Erythroblast (primary cell): ENCODE measurements around the gene FAM135A.
"Not testable (repeated sequence)": the region's sequence is repeated elsewhere in the genome, so short reads cannot be mapped to it uniquely, and the experiment has no call there.

Experiments
- DNase-seq, 2 experiments: peaks; one replicate each; lab custom pipeline; 2025; lab: John Stamatoyannopoulos, UW
- GATA1 ChIP-seq: IDR thresholded peaks from 2 replicates; pipeline ENCODE4 v1.6.1; 2011; ENCODE audit warnings: low read depth, mild to moderate bottlenecking, control low read depth, low read length, moderate library complexity
- POLR2A ChIP-seq: IDR thresholded peaks from 2 replicates; pipeline ENCODE4 v1.6.1; 2011; ENCODE audit warnings: mild to moderate bottlenecking, low read length

Gene FAM135A

DNA sequence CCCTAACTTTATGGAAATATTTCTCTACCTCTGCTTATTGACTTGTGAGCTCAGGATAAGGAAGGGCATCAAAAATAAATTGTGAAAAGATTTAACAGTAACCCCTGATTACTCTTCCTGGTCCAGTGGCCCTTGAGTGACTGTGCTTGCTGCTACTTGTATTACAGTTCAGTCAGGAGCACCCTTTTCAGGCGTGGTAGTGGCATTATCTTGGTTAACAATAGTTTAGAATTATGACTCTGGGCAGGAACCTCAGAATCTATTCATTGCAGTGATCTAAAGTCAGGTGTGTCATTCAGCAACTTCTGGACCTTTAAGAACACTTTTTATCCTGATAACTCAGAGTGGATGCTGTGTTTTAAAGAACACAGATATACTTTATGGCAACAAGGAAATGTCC lies 43.4 kb downstream of the FAM135A start:
- TF ChIP-seq POLR2A (no peak), GATA1 (no peak)
- DNase-seq: no peak

DNA sequence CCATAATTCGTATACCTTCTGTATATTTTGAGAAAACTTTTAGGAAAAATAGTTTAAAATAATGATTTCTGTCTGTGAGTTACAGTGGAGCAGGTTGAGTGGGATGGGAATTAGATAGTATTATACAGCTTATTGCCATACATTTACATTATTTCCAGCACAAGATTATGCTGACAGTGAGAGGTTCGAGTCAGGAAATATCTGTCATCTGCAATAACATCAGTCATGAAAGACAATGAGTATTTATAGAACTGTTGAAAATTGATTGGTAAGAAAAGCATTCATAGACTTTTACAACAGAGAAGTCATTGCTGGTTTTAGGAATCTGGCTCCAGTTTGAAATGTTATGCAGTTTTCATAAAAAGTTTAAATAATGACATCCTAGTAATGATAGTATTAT lies 45.9 kb downstream of the FAM135A start:
- DNase-seq: no peak
- no peak for TF ChIP-seq GATA1
- no peak for TF ChIP-seq POLR2A

DNA sequence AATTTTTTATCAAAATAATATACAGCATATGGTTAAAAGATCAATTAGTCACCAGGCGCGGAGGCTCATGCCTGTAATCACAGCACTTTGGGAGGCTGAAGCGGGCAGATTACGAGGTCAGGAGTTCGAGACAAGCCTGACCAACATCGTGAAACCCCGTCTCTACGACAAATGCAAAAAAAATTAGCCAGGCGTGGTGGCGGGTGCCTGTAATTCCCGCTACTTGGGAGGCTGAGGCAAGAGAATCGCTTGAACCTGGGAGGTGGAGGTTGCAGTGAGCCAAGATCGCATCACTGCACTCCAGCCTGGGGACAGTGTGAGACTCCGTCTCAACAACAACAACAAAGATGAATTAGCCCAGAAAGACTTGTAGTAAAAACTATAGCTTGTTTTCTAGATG lies 46.4 kb downstream of the FAM135A start:
- DNase-seq: not testable (repeated sequence)

DNA sequence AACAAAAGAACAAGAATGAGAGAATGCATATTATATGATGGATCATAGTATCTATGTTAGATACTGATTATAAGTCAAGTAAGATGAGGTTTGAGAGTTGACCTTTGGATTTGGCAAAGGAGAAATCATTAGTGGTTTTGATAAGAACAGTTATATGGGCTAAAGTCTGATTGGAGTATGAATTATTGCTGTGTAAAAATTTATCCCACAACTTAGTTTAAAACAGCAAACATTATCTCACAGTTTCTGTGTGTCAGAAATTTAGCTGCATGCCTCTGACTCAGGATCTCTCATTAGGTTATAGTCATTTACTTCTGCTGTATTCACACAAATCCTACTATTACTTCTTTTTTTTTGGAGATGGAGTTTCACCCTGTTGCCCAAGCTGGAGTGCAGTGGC lies 56.7 kb downstream of the FAM135A start:
- no peak for TF ChIP-seq GATA1
- DNase-seq: no peak

DNA sequence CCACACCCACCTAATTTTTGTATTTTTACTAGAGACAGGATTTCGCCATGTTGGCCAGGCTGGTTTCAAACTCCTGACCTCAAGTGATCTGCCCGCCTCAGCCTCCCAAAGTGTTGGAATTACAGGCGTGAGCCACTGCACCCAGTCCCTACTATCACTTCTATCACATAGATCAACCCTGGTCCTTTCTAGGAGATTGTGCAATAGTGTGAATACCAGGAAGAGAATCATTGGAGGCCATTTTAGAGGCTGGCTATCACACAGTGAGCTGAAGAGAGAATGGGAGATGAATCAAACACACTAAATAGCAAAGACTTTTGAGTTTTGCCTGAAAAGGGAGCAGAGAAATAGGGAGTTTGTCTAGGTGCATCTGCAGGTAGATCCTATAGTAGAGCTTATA lies 57.2 kb downstream of the FAM135A start:
- DNase-seq: not testable (repeated sequence)

DNA sequence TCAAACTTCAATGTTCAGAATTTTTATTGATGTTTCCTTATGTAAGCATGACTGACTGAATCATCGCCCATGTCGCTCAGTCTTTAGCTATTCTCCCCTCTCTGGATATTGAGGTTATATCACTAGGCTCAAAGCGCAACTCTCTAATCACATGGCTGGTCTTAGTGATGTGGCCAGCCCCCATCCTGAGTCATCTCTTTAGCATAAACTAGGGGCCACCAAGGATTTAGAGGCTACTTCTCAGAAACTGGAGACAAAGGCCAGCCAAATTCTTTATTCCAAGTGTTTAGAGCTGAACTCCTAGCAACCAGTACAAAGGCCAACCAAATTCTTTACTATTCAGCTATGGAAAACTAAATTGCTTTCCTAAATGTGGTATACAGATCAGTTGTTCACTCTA lies 61.4 kb downstream of the FAM135A start:
- no peak for DNase-seq
- TF ChIP-seq POLR2A (no peak), GATA1 (no peak)

DNA sequence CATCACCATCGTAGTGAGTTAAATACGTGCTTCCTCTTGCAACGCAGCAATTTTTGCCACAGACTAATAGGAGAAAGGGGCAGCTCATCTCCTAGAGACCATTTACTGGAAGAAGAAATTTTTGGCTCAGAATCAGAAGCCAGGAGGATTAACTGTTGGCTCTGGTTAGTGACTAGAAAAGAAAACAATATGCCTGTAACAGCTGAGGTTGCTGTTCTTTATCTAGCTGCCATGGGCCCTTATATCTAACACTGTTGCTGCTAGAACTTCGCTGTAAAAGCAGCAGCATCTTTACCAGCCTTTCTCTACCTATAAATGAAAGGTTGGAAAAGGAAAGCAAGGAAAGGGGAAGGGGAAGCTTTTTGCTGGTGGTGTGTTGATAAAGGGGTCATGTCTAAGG lies 65.9 kb downstream of the FAM135A start:
- TF ChIP-seq GATA1: no peak
- no peak for TF ChIP-seq POLR2A

DNA sequence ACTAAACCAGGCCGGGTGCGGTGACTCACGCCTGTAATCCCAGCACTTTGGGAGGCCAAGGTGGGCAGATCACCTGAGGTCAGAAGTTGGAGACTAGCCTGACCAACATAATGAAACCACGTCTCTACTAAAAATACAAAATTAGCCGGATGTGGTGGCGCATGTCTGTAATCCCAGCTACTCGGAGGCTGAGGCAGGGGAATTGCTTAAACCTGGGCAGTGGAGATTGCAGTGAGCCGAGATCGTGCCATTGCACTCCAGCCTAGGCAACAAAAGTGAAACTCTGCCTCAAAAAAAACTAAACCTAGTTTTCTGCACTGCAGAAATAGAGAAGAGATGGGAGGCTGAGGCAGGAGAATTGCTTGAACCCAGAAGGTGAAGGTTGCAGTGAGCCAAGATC lies 73.3 kb downstream of the FAM135A start:
- not testable (repeated sequence) for DNase-seq

More for the DNA sequence above, 65.9 kb downstream of the FAM135A start:
- no peak for DNase-seq

DNA sequence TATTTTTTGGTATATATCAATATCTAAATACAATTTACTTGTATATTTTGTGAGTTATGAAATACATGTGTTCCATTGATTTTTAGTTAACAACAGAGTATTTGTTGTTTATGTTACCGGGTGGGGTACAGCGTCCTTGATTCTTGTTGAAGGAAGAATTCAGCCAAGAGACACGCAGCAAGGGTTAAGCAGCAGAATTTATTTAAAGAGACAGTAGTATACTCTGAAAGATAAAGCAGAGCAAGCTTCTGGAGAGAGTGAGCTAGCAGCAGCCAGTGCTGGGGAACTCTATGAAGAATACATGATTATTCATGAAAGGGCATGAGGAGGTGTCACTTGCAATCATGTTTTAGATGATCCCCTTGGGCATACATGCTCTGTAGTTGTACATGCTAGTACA lies 76.1 kb downstream of the FAM135A start:
- no peak for DNase-seq
- TF ChIP-seq GATA1 (no peak), POLR2A (no peak)

DNA sequence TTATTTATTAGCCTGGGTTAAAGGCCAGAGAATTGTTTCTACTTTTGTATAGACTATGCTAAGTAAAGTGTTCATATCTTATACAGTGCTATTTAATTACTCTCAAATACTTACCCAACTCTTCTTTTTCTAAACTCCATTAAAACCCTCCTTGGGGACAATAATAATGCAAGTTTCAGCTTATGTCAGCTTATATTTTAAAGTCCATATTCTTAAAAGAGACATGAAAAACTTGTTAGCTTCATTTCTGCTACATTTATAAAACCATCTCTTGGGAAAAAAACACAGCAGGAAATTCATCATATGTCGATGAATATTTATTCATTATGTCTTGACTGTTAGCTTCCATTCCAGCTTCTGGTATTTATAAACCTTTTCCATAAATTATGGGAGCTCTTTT lies 81.5 kb downstream of the FAM135A start:
- TF ChIP-seq POLR2A (no peak), GATA1 (no peak)
- DNase-seq: no peak

DNA sequence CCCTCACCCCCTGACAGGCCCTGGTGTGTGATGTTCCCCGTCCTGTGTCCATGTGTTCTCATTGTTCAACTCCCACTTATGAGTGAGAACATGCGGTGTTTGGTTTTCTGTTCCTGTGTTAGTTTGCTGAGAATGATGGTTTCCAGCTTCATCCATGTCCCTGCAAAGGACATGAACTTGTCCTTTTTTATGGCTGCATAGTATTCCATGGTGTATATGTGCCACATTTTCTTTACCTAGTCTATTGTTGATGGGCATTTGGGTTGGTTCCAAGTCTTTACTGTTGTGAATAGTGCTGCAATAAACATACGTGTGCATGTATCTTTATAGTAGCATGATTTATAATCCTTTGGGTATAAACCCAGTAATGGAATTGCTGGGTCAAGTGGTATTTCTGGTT lies 82.5 kb downstream of the FAM135A start:
- not testable (repeated sequence) for DNase-seq

DNA sequence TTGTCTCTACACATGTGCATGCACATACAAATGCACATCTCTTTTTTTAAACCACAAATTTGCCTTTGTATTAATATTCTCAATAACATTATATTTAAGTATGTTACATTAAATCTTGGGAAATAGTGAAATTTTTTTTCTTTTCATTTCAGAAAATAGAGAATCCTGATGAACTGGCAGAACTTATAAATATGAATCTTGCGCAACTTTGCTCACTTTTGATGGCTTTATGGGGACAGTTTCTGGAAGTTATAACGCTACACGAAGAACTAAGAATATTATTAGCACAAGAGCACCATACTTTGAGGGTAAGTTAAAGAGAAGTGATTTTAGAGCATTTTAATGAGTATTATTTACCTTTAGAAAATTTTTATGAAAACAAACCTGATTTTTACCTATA lies 89.2 kb downstream of the FAM135A start:
- TF ChIP-seq POLR2A (no peak), GATA1 (no peak)
- no peak for DNase-seq

DNA sequence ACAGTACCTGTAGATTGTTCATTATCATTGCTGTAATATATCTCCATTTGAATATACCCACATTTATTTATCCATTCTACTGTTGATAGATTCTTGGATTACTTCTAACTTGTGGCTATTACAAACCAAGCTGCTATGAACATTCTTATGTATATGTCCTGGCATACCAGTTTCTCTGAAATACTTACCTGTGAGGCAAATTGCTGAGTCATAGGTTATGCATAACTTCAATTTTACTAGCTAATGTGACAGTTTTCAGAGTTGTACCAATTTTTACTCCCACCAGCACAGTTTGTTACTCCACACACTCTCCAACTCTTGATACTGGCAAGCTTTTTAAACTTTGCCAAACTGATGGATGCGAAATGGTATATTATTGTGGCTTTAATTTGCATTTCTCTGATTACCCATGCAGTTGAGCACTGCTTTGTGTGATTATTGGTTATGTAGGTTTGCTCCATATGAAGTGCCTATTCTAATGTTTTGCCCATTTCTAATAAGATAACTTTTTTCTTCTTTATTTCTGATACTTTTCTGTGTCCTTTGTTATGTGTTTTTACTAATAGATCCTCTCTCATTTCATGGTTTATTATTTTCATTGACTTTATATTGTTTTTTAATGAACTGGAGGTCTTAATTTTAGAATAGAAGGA lies 90.6 kb downstream of the FAM135A start:
- TF ChIP-seq POLR2A: no peak
- TF ChIP-seq GATA1: no peak
- DNase-seq: no peak

DNA sequence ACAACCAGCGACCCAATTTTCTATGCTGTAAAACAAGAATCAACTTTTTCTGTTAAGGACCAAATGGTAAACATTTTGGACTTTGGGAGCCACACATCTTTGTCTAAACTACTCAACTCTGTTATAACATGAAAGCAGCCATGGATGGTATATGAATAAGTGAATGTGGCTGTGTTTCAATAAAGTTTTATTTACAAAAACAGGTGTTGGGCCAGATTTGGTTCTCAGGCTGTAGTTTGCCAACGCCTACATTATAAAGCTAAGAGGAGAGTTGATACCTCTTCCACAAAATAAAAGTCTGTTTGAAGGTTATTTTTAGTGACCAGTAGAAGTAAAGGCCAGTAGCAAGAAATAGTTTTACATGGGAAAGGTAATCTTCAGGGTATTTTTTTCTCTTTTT lies 93.0 kb downstream of the FAM135A start:
- no peak for DNase-seq
- no peak for TF ChIP-seq POLR2A
- TF ChIP-seq GATA1: no peak

DNA sequence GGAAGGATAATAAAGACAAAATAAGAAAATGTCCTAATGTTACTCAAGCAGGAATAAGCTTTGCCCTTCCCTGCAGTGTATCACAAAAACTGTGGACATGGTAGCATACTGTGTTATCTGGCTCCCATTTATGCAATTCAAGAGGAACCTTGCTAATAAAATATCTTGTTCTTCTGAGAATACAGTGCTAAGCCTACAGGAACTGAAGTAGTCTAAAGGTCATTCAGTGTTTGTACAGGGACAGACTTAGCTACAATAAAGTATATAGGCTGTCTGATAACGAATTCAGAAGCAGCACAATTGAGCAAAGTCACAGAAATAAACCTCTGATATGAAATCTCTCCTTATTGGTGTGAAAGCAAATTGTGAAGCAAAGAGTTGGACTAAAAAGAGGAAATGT lies 93.9 kb downstream of the FAM135A start:
- no peak for DNase-seq
- no peak for TF ChIP-seq GATA1
- no peak for TF ChIP-seq POLR2A

DNA sequence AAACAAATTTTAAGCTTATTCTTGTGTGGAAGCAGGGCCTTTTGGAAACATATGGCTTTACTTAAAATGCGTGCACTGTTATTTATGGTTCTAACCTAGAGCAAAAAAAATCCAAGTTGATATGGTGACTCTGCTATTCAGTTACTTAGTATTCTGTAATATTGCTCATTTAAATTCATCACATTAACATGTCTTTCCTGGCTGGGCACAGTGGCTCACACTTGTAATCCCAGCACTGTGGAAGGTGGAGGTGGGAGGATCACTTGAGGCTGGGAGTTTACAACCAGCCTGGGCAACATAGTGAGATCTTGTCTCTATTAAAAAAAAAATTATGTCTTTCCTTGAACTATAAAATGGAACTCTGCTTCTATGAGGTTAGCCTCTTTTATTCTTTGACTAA lies 95.6 kb downstream of the FAM135A start:
- TF ChIP-seq GATA1 (no peak), POLR2A (no peak)
- DNase-seq: no peak
